Esophagus muscularis mucosa (tissue), 4 donors: ENCODE data around the gene DPEP1. TPM values are rescaled to one million over a fixed set of nuclear protein-coding genes. Genes with fewer than 3 reads are reported as not detected.

ENCODE experiments used
- DNase-seq: peaks from one replicate; pipeline ENCODE4 v3.0.0-alpha.2; 2017; ENCODE audit errors: extremely low spot score
- H3K27ac ChIP-seq, 4 donors: fragments of 200-600 bp; sonication (generic); replicated peaks in 1 of 4; 1 replicate in 3 of 4; 2 replicates in 1 of 4; pipeline ENCODE4 v1.5.1; 2016 to 2019; ENCODE audit warnings: mild to moderate bottlenecking in 1 of 4
- H3K27me3 ChIP-seq, 4 donors: fragments of 200-600 bp; sonication (generic); one replicate each; pipeline versions ENCODE4 v1.5.1 to v1.6.0; 2016 to 2019
- H3K36me3 ChIP-seq, 4 donors: fragments of 200-600 bp; sonication (generic); one replicate each; pipeline ENCODE4 v1.5.1; 2016 to 2019
- H3K4me1 ChIP-seq, 4 donors: fragments of 200-600 bp; sonication (generic); one replicate each; pipeline ENCODE4 v1.5.1; 2016 to 2019
- H3K4me3 ChIP-seq, 4 donors: fragments of 200-600 bp; sonication (generic); 1 replicate in 2 of 4; 2 replicates in 2 of 4; pipeline ENCODE4 v1.5.1; 2016 to 2019; ENCODE audit warnings: mild to moderate bottlenecking in 4 of 4, moderate library complexity in 1 of 4
- H3K9me3 ChIP-seq, 4 donors: fragments of 200-600 bp; sonication (generic); 1 replicate in 3 of 4; 2 replicates in 1 of 4; pipeline ENCODE4 v1.5.1; 2016 to 2019
- CTCF ChIP-seq, 3 experiments: fragments of 200-600 bp in 2 of 3; fragments of 450-650 bp in 1 of 3; sonication (generic) in 2 of 3; IDR thresholded peaks; one replicate each; pipeline ENCODE4 v1.5.1; 2017 to 2019; ENCODE audit warnings: antibody characterized with exemption in 3 of 3, mild to moderate bottlenecking in 2 of 3, moderate library complexity in 1 of 3
- EP300 ChIP-seq: sonication (generic); formaldehyde crosslinking; IDR thresholded peaks from one replicate; pipeline ENCODE4 v1.6.1; 2017; ENCODE audit warnings: antibody characterized with exemption
- POLR2A ChIP-seq: fragments of 450-650 bp; IDR thresholded peaks from one replicate; pipeline ENCODE4 v1.6.1; 2017; ENCODE audit warnings: antibody characterized with exemption, moderate library complexity, mild to moderate bottlenecking, low read depth
- POLR2AphosphoS5 ChIP-seq, 2 donors: sonication (generic); formaldehyde crosslinking; IDR thresholded peaks; one replicate each; pipeline ENCODE4 v1.6.1; 2017; ENCODE audit warnings: antibody characterized with exemption in 2 of 2
- WGBS: methylation state at CpG from one replicate; pipeline ENCODE4 v1.1.5; 2018; 5-methylcytosine and 5-hydroxymethylcytosine counted together
- intact Hi-C: fragments of 100-400 bp; cut with DNase I; formaldehyde crosslinking; loops from one replicate; pipeline ENCODE4 v1.15.1; 2023
- total RNA-seq, 4 donors: library from RNA; depleted of rRNA; stranded (reverse); fragments of >200 nt; gene quantifications; one replicate each; pipeline versions ENCODE4 v1.1.0 to v1.2.1, GENCODE V29; 2016

The DPEP1 gene
- total RNA-seq, 4 donors from 2014 or later = 0.99 TPM; not detected in 3

- Histone ChIP-seq H3K36me3 (no peaks in the 10 kb centered on the region), H3K9me3 (no peaks in the 10 kb centered on the region), H3K27me3 (peaks cover 0 to 34% (median 0%) of the 10 kb centered on the region in 4 donors), H3K4me1 (peaks cover 0 to 6% (median 2%) of the 10 kb centered on the region in 4 donors), H3K27ac (no peak overlapping the region), H3K4me3 (no peak overlapping the region)
- WGBS = 88% methylated on average over 28 of the region's 36 CpGs
- no peak for DNase-seq
- TF ChIP-seq CTCF (IDR thresholded peaks at IDR 0.05) = no peak
- TF ChIP-seq EP300 = no peak
- TF ChIP-seq POLR2AphosphoS5 (IDR thresholded peaks at IDR 0.05) = no peak
- TF ChIP-seq POLR2A = no peak
- intact Hi-C loops = no loop called here
These were observed 30.1 kb upstream of the DPEP1 start for GRCh38 chr16:89583197-89583894.

GRCh38 chr16:89583895-89584644 lies 29.4 kb upstream of the DPEP1 start:
- Histone ChIP-seq H3K4me3 (no peak overlapping the region), H3K9me3 (no peaks in the 10 kb centered on the region), H3K4me1 (peaks cover 0 to 6% (median 2%) of the 10 kb centered on the region in 4 donors), H3K27me3 (peaks cover 0 to 31% (median 0%) of the 10 kb centered on the region in 4 donors), H3K27ac (no peak overlapping the region), H3K36me3 (no peaks in the 10 kb centered on the region)
- WGBS = 74% methylated on average over 3 of the region's 49 CpGs
- intact Hi-C loops = no loop called here
- no peak for DNase-seq
- TF ChIP-seq EP300 = no peak
- TF ChIP-seq POLR2AphosphoS5 (IDR thresholded peaks at IDR 0.05) = no peak
- no peak for TF ChIP-seq POLR2A
- no peak for TF ChIP-seq CTCF (IDR thresholded peaks at IDR 0.05)

GRCh38 chr16:89584768-89585549 lies 28.5 kb upstream of the DPEP1 start:
- intact Hi-C loops = no loop called here
- Histone ChIP-seq H3K4me3 (no peak overlapping the region), H3K27ac (no peak overlapping the region), H3K4me1 (peaks cover 0 to 6% (median 2%) of the 10 kb centered on the region in 4 donors), H3K9me3 (no peaks in the 10 kb centered on the region), H3K36me3 (no peaks in the 10 kb centered on the region), H3K27me3 (peaks cover 0 to 31% (median 0%) of the 10 kb centered on the region in 4 donors)
- 73% methylated on average over 22 of the region's 25 CpGs for WGBS
- no peak for DNase-seq
- TF ChIP-seq EP300 = no peak
- no peak for TF ChIP-seq CTCF (IDR thresholded peaks at IDR 0.05)
- no peak for TF ChIP-seq POLR2A
- no peak for TF ChIP-seq POLR2AphosphoS5 (IDR thresholded peaks at IDR 0.05)

- Histone ChIP-seq H3K4me3 (no peak overlapping the region), H3K27me3 (peaks cover 0 to 31% (median 0%) of the 10 kb centered on the region in 4 donors), H3K9me3 (no peaks in the 10 kb centered on the region), H3K36me3 (no peaks in the 10 kb centered on the region), H3K4me1 (peaks cover 0 to 6% (median 2%) of the 10 kb centered on the region in 4 donors), H3K27ac (no peak overlapping the region)
- no peak for DNase-seq
- intact Hi-C loops = no loop called here
- TF ChIP-seq EP300 (no peak), CTCF (IDR thresholded peaks at IDR 0.05) (no peak), POLR2AphosphoS5 (IDR thresholded peaks at IDR 0.05) (no peak), POLR2A (no peak)
- 78% methylated on average over 5 of the region's 7 CpGs for WGBS
These were observed 27.2 kb upstream of the DPEP1 start for GRCh38 chr16:89586218-89586617.
